ENCODE measurements around the gene MCRS1.
A peak's percentile ranks its signal among the peaks of the same experiment; 100 is the strongest.

Gene MCRS1

DNA sequence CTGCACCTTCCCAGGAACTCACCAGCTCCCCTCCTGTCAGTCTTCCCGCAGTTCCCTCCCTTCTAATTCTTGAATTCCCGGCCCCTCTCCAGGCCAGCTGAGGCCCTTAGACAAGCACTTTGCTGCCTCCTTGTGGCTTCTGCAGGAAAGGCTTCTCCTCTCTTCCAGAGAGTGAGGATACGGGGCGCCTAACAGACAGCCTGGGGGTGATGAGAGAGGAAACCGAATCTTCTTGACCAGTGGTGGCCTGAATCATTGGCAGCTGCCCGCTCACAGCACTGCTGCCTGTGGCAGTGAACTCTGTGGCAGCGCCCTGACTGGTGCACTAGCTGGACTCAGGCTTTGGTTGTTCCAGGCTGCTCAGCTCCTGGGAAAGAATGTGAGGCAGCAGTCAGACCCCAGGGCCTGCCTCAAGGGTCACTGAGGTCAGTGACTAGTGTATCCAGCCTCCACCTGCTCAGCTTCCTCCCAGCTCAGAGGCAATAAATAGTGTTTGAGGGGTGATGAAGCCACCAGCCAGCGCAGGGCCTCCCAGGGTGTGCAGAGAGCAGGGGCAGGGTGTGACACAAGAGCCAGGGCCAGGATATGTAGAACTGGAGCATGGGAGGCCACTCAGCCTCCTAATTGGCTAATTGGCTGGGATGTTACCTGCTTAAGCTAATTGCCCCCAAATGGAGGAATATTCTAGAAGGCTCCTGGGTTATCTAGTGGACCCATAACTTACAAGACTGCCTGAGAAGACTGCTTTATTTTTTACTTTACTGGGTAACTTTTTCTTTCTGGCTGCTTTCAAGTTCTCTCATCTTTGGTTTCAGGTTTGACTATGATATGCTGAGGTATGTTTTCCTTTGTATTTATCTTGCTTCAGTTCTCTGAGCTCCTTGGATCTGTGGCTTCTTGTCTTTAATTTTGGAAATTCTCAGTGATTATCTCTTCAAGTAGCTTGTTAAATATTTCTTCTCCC is 12.9 kb upstream of the MCRS1 start:
- TF ChIP-seq, protein P1, sequence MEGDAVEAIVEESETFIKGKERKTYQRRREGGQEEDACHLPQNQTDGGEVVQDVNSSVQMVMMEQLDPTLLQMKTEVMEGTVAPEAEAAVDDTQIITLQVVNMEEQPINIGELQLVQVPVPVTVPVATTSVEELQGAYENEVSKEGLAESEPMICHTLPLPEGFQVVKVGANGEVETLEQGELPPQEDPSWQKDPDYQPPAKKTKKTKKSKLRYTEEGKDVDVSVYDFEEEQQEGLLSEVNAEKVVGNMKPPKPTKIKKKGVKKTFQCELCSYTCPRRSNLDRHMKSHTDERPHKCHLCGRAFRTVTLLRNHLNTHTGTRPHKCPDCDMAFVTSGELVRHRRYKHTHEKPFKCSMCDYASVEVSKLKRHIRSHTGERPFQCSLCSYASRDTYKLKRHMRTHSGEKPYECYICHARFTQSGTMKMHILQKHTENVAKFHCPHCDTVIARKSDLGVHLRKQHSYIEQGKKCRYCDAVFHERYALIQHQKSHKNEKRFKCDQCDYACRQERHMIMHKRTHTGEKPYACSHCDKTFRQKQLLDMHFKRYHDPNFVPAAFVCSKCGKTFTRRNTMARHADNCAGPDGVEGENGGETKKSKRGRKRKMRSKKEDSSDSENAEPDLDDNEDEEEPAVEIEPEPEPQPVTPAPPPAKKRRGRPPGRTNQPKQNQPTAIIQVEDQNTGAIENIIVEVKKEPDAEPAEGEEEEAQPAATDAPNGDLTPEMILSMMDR (IDR thresholded peaks at IDR 0.05; ENCODE audit: low read length, missing control alignments), result peak; percentile 94
- peak; percentile 77 for DNase-seq (ENCODE audit: low read depth)
- no peak overlapping the region for H3K4me3 ChIP-seq (replicated peaks; ENCODE audit: low read depth, low read length)

DNA sequence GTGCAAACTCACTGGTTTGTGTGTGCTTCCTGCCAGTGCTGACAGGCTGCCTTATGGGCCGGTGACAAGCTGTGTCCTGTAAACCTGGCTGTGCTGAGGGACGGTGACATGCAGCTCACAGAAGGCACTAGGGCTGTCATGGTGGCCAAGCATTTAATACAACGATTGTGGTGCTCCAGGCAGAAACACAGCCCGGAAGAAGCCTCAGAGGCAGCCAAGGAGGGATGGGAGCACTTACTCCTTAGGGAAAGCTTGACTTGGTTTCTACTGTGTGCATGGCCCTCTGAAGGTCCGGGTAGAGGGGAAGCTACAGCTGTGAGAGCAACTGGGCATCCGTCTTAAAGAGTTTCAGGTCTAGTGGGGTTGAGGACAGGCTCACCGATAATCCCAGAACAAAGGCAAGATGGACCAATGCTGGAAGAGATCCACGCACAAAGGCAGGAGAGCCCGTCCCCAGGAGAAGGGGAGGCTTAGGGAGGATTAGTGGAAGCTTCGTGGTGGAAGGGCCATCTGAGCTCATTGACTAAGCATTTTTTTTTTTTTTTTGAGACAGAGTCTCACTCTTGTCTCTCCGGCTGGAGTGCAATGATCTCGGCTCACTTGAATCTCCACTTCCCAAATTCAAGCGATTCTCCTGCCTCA is 10.7 kb upstream of the MCRS1 start:
- no peak for DNase-seq (ENCODE audit: low read depth)
- TF ChIP-seq, protein P1 (IDR thresholded peaks at IDR 0.05; ENCODE audit: low read length, missing control alignments), result no peak

GRCh38 chr12:49577589-49578315 is 9.8 kb upstream of the MCRS1 start:
- DNase-seq (ENCODE audit: low read depth), result no peak
- no peak overlapping the region for H3K4me3 ChIP-seq (replicated peaks; ENCODE audit: low read depth, low read length)
- TF ChIP-seq, protein P1 (IDR thresholded peaks at IDR 0.05; ENCODE audit: low read length, missing control alignments), result no peak

More for the DNA sequence above, 10.7 kb upstream of the MCRS1 start:
- no peak overlapping the region for H3K4me3 ChIP-seq (replicated peaks; ENCODE audit: low read depth, low read length)

GRCh38 chr12:49568442-49569162 is 660 bp upstream of the MCRS1 start:
- no peak for DNase-seq (ENCODE audit: low read depth)
- H3K4me3 ChIP-seq (replicated peaks; ENCODE audit: low read depth, low read length), result peak overlapping the region; percentile 99
- TF ChIP-seq, protein P1 (IDR thresholded peaks at IDR 0.05; ENCODE audit: low read length, missing control alignments), result no peak

- peak overlapping the region; percentile 99 for H3K4me3 ChIP-seq (replicated peaks; ENCODE audit: low read depth, low read length)
- no peak for DNase-seq (ENCODE audit: low read depth)
Observed at GRCh38 chr12:49567302-49567610, 686 bp downstream of the MCRS1 start.

GRCh38 chr12:49566361-49566760 is 1.6 kb downstream of the MCRS1 start:
- TF ChIP-seq, protein P1 (IDR thresholded peaks at IDR 0.05; ENCODE audit: low read length, missing control alignments), result no peak
- H3K4me3 ChIP-seq (replicated peaks; ENCODE audit: low read depth, low read length), result peak overlapping the region; percentile 99
- DNase-seq (ENCODE audit: low read depth), result no peak

More at GRCh38 chr12:49567302-49567610, 686 bp downstream of the MCRS1 start:
- TF ChIP-seq, protein P1 (IDR thresholded peaks at IDR 0.05; ENCODE audit: low read length, missing control alignments), result no peak
